ENCODE data around the gene HOXD10.

DNA sequence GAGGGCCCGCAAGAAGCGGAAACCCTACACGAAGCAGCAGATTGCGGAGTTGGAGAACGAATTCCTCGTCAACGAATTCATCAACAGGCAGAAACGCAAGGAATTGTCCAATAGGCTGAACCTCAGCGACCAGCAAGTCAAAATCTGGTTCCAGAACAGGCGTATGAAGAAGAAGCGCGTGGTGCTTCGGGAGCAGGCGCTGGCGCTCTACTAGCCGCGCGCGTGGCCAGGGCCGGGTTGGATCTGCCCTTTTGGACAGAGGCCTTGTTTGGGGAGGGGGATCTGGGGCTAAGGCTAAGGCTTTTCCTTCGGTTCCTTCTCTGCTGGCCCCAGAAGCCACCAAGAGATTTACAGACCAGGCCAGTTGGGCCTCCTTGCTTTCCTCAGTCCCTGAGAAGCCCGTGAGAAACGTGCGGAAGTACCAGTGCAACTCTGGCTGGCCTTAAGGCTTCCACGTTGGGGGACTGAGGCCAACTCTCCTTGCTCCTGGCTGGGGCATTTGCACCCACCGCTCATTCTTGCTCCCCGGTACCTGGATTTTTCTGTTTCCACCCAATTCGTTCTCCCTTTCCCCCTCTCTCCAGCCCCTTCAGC lies 15.9 kb upstream of the HOXD10 start:
- TF ChIP-seq, protein P1, sequence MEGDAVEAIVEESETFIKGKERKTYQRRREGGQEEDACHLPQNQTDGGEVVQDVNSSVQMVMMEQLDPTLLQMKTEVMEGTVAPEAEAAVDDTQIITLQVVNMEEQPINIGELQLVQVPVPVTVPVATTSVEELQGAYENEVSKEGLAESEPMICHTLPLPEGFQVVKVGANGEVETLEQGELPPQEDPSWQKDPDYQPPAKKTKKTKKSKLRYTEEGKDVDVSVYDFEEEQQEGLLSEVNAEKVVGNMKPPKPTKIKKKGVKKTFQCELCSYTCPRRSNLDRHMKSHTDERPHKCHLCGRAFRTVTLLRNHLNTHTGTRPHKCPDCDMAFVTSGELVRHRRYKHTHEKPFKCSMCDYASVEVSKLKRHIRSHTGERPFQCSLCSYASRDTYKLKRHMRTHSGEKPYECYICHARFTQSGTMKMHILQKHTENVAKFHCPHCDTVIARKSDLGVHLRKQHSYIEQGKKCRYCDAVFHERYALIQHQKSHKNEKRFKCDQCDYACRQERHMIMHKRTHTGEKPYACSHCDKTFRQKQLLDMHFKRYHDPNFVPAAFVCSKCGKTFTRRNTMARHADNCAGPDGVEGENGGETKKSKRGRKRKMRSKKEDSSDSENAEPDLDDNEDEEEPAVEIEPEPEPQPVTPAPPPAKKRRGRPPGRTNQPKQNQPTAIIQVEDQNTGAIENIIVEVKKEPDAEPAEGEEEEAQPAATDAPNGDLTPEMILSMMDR (conservative IDR thresholded peaks at IDR 0.05; ENCODE audit: low read depth, low read length), result no peak
- TF ChIP-seq EZH2 (IDR thresholded peaks at IDR 0.05; ENCODE audit: borderline replicate concordance, low read depth, low read length, poor library complexity, severe bottlenecking), result no peak
